Fibroblast of skin of abdomen (primary cell): Measurements from ENCODE around the gene DYNC1LI2.

ENCODE experiments used
- DNase-seq: peaks from one replicate; pipeline ENCODE4 v3.0.0-alpha.2; 2013

Gene DYNC1LI2

DNA sequence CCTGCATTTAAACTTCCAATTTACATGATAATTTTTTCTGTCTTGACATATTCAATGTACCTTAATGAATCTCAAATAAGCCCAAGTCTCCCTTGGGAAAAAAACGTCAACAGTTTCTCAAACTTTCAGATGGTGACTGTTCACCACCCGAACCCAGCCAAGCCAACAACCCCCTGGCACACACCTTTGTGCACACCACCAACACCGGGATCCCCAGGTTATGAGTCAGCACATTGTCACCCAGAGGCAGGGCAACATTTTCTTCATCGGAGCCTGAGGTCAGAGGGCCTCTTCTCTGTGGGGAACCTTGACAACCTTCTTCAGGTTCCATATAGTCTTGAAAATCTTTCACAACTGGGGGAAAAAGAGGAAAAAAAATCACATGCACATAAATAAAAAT, 15.5 kb downstream of the DYNC1LI2 start:
- no peak for DNase-seq

DNA sequence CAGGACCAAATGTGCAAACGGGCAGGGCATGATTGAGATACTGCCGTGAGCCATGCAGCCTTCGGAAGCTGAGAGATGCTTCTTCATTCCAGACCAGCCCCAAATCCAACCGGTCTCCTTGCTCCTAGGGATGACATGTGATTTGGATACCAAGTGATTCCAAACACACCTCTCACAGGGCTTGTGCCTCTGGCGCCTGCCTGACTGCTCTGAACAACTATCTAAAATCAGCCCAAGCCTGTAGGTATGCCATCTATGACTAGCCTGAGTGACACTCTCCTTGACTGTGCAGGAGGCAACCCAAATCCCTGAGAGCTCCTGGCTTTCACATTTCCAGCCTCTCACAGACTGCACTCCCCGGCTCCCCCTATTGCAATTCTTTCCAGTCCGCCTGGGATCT, 20.3 kb downstream of the DYNC1LI2 start:
- DNase-seq: no peak

DNA sequence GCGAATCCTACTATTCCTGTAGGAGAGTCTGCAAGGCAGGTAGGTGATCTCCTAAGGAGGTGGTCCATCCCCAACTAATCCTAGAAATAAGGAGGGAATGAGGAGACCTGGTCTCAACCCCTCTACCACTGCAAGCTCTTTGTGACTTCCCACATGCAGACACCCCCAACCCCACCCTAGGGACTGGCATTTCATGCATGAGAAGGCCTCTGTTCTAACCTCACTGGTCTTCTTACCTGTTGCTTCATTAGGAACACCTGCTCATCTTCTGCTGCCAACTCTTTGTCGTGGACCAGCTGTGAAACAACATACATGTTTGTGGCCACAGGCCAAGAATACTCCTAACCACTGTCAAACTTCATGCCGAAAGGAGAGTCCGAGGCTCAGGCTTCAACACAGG, 22.6 kb downstream of the DYNC1LI2 start:
- no peak for DNase-seq

DNA sequence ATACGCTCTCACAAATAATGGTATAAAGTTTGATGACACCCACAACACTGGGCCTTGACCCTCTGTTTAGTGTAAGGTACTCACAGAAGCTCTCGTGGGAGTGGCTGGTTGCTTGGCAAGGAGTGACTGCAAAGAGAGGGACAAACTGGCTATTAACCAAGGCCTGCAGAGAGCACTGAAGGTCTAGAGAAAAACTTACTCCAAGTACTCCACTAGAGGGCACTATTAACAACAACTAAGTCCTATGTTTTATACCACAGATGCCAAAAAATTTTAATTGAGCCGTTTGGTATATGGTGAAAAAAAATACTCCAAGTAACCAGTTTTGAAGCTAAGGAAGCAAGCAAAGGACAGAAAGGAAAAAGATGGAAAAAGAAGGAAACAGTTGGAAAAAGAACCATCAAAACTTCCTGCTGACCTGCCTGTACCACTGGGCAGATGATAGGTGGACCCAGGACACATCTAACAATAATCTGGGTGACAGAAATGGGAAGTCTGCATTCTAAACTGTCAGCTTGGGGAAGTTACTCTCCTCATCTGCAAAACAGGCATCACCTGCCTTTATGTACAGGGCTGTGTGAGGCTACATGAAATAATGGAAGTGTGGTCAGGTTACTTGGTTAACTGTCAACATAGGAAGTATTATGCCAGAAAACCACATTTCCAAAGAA, 23.2 kb downstream of the DYNC1LI2 start:
- peak; percentile 64 for DNase-seq

DNA sequence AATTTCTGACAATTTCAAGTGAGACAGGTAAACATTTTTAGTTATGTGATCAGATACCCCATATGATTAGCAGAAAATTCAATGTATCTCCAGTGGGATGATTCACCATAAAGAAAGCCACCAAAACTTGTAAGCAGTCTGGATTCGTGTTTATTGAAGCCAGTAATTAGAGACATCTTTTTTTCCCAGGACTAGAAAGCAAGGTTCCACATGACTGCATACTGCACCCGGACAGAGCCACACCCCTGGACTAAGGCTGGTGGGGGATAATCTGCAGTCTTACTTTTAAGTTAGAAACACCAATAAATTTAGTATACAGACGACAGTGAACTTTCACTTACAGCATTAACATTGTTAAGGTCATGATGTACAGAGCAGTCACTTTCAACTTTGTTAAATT, 30.6 kb downstream of the DYNC1LI2 start:
- DNase-seq: peak; percentile 55

DNA sequence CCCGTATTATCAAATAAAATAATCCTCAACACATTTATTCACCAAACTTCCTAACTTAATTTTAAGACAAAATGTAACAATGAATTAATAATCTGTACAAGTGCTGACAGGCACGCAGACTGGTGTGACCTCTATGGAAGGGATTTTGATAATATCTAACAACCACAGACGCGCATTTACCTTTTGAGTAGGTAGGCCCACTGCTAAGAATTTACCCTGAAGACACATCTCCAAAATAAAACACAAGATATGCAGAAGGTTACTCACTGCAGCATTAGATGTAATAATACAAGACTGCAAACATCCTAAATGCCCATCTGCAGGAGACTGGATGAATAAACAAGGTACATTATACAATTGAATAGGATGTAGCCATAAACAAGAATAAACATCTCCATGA, 32.2 kb downstream of the DYNC1LI2 start:
- no peak for DNase-seq

DNA sequence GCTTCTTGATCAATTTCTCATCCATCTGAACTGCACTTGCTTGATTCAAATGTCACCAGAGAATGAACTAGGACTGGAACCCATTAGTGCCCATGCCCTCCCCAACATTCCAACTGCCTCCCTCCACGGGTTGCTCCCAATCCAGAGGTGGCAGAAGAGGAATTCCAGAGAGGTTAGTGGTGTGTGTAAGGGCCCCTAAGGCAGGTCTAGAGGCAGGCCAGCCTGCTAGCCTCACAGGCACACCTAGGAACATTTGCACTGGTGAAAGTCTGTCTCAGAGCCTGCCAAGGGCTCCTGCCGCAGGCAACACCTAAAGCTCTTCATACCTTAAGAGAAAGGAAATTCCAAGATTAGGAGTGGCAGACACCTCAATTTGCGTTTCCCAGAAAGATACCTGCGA, 33.6 kb downstream of the DYNC1LI2 start:
- DNase-seq: peak; percentile 18

DNA sequence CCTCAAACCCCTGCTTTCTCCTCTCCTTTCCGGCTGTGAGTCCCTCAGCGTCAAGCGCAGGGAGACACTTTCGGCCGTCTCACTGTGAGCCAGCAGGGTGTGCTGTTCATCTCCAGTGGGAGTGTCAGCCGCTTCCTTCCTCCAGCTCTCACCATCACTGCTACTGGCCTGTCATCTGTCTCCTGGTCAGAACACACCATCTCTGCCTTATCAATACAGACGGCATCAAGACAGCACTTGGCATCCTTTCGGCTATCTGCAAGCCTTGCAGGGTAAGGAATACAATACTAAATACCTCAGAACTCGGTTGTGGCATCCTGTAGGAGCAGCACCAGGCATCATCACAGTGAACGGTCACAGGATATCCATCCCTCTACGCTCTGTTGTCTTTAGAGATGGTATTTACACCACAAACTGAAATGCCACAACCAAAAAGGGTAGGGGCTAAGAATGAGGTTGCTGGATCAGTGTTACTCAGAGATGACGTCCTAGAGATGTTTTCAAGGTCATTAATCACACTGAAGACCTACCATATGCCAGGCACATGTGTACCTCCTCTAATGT, 34.2 kb downstream of the DYNC1LI2 start:
- DNase-seq: peak; percentile 79

DNA sequence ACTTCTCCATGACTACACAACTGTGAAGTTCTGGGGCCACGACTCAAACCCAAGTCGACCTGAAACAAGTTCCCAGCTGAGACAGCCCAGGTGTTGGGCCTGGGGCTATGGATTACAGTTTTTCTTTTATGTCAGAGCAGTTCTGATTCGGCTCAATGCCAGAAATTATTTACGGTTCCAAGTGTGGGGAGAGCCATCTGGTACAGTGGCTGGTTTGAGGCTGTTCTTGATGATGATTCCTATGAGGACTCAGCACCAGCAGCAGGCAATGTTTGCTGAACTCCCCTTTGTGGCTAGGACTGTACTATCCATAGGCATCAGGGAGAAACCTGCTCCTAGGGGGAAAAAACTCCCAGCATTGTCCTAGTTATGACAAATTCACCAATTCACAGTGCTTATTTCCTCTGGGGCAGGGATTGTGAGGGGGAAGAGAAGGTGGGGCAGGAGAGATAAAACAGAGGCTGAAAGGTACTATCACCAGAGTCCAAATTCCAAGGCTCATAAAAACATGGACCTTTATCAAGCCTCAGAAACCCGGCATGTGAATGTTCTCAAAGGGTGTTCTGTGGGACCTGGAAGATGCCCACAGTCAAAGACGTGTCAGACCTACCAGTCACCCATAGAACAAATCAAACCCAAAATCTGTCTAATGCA, 36.6 kb downstream of the DYNC1LI2 start:
- DNase-seq: no peak

DNA sequence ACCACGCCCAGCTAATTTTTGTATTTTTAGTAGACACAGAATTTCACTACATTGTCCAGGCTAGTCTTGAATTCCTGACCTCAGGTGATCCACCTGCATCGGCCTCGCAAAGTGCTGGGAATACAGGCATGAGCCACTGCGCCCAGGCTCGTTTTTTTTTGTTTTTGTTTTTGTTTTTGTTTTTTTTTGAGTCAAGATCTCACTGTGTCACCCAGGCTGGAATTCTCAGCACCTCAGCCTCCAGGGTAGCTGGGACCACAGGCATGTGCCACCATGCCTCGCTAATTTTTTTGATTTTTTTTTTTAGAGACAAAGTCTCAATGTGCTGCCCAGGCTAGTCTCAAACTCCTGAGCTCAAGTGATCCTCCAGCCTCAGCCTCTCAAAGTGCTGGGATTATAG, 37.3 kb downstream of the DYNC1LI2 start:
- DNase-seq: no peak

DNA sequence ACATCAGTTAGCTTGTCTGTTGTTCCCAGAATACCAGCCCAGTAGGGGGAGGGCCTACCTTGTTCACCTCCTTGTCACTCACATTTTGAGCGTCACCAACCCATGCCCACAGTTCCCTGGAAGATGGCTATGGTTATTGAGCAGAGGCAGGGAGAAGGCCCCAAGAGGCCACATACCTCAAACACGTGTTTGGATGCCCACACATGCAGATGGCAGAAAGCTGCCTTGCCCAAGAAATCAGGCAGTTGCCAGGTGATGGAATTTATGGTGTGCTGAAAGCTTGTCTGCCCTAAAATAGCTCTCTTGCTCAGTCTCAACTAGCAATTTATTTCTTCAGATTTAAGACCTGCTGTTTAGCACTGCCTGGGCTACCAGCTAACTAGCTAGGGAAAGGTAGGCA, 38.3 kb downstream of the DYNC1LI2 start:
- no peak for DNase-seq

DNA sequence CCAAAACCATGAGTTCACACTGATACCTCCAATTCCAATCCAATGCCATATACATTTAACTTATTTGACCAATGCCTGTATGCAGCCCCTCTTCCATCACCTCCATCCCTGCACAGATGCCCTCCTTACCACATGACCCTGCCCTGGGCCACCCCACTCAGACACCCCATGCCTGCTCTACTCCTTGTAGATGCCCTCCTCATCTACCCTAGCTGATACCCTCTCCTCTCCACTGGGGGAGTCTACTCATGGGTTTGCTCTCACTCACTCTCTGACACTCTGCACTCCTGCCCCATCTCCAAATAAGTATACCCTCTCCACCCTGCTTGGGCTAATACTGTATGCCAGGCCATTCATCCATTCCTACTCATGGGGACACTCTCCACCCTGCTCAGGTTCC, 38.9 kb downstream of the DYNC1LI2 start:
- DNase-seq: no peak

DNA sequence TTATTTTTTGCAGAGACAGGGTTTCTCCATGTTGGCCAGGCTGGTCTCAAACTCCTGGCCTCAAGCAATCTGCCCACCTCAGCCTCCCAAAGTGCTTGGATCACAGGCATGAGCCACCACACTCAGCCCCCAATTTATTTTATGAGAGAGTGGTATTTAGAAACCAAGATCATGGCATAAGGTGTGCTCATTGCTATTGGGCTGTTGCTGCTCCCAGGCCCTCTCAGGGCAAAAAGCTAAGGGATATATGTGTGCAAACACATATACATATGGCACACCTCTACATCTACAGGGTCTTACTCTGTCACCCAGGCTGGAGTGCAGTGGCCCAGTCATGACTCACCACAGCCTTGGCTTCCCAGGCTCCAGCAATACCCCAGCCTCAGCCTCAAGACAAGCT, 39.8 kb downstream of the DYNC1LI2 start:
- DNase-seq: no peak

DNA sequence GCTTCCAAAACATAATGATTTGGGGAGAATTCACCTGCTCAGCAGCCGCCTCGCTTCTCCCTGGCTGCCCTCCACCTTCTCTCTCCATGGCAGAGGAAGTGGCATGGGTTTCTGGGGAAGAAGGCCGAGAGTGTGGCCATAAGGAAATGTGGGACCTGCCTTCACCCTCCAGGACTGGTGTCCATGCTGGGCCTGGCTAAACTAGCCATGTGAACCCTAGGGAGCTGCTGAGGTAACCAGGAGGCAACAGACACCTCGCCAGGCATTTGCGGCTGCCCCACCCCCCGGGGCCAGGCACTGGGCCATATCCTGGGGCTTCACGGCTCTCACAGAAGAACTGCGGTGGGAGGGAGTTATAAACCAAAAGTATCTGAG, 44.9 kb downstream of the DYNC1LI2 start:
- no peak for DNase-seq

DNA sequence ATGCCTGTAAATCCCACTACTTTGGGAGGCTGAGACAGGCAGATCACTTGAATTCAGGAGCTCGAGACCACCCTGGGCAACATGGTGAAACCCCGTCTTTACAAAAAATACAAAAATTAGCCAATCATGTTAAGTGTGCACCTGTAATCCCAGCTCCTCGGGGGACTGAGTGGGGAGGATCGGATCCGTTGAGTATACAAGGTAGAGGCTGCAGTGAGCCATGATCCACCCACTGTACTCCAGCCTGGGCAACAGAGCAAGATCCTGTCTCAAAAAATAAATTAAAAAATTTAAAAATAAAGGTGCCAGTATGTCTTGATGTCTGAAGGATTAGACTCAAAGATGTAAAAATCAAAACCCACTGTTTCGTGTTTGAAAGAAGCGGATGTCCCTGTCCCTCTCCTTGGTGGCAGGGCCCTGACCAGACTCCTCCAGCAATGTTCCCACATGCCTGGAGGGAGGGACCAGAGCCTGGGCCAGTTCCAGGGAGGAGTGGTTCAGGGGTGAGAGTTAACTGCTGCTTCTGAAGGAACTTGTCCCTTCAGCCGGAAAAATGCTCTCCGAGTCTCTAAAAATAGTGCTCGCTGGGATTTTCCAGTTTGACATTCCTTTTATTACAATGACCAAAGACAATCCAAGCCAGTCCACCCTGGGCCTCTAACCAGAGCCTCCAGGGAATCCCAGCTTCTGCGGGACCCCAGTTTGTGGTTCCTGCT, 45.5 kb downstream of the DYNC1LI2 start:
- DNase-seq: peak; percentile 9

DNA sequence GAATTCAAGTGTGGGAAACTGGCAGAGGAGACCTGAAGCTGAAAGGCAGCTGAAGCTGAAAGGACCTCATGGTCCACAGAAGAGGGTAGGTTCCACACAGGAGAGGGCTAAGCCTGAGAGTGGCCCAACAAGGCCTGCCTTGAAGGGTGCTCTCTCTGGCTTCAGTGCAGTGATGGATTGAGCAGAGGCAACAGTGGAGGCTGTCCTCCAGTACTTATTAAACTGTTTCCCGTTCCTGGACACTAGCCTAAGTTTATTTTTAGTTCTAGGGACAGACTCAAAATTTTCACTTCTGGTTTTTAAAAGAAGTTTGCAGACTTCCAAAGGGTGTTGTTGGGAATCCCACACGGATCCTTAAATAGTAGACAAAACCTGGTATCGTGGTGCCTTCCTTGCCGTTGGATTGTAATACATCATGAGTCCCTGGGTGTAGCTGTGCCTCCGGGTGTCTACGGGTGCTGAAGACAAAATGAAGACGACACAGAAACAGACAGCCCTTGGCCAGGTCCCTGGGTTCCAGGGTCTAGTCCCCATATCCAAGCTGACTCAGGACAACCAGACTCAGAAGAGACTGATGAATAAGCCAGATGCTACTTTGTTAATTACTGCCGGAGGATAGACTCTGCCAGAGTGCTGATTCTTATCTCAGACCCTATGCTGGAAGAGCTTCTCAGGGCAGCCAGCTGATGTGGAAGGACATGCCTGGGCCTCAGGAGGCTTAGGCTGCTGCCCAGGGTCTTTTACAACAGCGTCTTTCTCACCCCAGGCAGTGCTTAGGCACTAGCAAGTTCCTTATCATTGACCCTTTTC, 47.8 kb downstream of the DYNC1LI2 start:
- peak; percentile 10 for DNase-seq

DNA sequence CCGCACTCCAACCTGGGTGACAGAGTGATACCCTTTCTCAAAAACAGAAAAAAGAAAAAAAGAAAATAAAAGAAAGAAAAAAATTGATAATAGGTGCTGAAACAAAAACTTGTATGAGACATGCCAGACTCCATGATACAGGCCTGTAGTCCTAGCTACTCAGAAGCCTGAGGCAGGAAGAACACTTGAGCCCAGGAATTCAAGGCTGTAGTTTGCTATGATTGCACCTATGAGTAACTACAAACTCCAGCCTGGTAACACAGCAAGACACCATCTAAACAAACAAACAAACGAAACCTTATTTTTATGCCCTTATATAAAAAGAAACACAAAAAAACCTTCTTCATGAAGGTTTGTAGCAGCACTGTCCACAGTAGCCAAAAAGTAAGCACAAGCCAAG, 49.9 kb downstream of the DYNC1LI2 start:
- DNase-seq: no peak

DNA sequence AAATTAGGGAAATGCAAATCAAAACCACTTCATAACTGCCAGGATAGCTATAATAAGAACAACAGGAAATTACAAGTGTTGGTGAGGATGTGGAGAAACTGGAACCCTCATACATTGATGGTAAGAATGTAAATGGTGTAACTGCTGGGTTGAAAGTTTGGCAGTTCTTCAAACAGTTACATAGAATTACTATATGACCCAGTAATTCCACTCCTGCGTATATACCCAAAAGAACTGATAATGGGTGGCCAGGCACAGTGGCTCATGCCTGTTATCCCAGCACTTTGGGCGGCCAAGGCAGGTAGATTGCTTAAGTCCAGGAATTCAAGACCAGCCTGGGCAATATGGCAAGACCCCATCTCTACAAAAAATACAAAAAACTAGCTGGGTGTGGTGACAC, 50.4 kb downstream of the DYNC1LI2 start:
- no peak for DNase-seq

DNA sequence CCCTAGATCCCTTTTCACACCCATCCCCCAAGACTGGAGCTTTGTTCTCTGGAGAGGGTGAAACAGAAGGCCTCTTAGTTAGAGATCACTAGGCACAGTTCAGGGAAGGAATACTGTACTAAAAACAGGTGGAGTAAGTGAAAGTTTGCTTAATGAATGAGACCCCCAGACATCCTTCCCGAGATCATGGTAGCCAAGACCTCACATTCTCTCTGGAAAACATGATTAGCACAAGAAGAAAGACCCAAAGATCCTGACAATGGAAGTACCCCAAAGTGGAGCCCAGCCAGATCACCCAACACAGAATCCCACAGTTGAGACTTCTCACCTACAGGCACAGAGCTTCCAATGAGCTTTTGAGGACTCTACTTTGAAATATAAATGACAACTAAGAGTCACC, 51.5 kb downstream of the DYNC1LI2 start:
- no peak for DNase-seq

DNA sequence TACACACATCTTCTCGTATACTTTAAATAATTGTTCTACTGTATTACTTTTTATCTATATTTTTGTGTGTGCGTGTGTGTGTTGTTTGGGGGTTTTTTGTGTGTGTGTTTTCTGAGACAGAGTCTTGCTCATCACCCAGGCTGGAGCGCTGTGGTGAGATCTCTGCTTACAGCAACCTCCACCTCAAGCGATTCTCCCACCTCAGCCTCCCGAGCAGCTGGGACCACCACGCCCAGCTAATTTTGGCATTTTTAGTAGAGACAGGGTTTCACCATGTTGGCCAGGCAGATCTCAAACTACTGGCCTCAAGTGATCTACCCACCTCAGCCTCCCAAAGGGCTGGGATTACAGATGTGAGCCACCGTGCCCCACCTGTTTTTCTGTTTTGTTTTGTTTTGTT, 53.4 kb downstream of the DYNC1LI2 start:
- no peak for DNase-seq

DNA sequence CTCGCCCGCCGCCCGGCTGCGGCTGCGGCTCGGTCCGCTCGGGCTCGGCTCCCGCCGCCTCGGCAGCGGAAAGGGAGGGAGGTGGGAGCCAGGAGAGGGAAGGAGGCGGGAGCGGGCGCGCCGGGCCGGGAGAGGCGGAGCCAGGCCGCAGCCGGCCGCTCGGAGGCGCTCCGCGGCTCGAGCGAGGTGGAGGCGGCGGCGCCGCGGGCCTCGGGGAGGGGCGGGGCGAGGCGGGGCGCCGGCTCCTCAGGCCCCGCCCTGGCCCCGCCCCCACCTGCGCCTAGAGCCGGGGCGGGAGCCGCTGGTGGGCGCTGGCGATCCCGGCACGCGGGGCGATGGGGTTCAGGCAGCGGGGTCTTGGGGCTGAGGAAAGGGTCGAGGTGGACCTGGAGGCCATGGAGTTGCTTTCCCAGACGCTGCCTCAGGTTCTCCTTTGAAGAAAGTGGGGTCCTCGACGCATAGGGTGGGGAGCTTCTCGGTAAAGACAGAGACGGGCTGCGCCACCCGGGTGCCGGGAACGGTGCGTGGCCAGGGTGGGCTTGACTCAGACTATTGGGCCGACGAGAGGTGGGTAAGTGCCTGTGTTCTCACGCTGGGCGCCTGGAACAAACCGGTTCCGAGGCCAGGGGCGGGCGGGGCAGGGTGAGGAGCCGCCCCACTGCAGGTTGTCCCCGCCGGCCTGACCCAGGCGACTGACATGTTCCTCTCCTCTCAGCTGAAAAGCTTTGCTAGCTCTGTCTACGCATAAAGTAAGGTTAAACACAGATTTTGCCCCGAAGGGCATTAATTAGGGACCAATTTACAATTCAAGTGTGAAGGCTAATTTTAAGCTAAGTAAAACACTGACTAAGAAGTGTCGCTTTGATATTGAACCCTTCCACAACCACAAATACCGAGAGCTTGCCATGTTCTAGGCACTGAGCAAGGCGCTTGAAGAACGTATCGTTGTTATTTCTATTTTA, 54.5 kb downstream of the DYNC1LI2 start, which contains the start of gene CMTM4:
CMTM4 (minus strand) TSS at position 75 of the 962 bp plus-strand sequence. CDS start 218 bp downstream, outside the sequence.
- DNase-seq: peak; percentile 87
